ENCODE data around the gene GRIK2. TPM values are rescaled to one million over a fixed set of nuclear protein-coding genes. Genes with fewer than 3 reads are reported as not detected.

The GRIK2 gene
- total RNA-seq, 1 donor from 2014 or later: 2.5 TPM

GRCh38 chr6:101716387-101716786 lies 322.9 kb downstream of the GRIK2 start:
- H2AFZ ChIP-seq (ENCODE audit: low read depth, low read length): no peak overlapping the region
- no peaks in the 10 kb centered on the region for H3K79me2 ChIP-seq (ENCODE audit: insufficient read depth, low read length)
- no peaks in the 10 kb centered on the region for H3K27me3 ChIP-seq (ENCODE audit: insufficient read depth, low read length)
- no peak for DNase-seq (ENCODE audit: low read depth)
- no peaks in the 10 kb centered on the region for H3K36me3 ChIP-seq (ENCODE audit: insufficient read depth, low read length)
- Mint-ChIP-seq H3K27ac (ENCODE audit: unreplicated experiment) (no peak overlapping the region), H3K4me3 (ENCODE audit: unreplicated experiment) (no peak overlapping the region), H3K27me3 (ENCODE audit: low read depth, unreplicated experiment) (no peaks in the 10 kb centered on the region), H3K4me1 (ENCODE audit: low read depth, unreplicated experiment) (no peaks in the 10 kb centered on the region), H3K9me3 (ENCODE audit: unreplicated experiment) (no peaks in the 10 kb centered on the region), H3K36me3 (ENCODE audit: low read depth, unreplicated experiment) (no peaks in the 10 kb centered on the region)
- H3K4me2 ChIP-seq (ENCODE audit: low read length): no peak overlapping the region
- no peak for TF ChIP-seq CTCF (IDR thresholded peaks at IDR 0.05; ENCODE audit: insufficient read depth, low read depth, low read length)
- TF ChIP-seq EZH2 (IDR thresholded peaks at IDR 0.05; ENCODE audit: insufficient read depth, low read length): no peak
- H3K4me1 ChIP-seq (ENCODE audit: insufficient read depth, low read length): no peaks in the 10 kb centered on the region
- H4K20me1 ChIP-seq (ENCODE audit: insufficient read depth, low read length): no peaks in the 10 kb centered on the region
- no peak overlapping the region for H3K27ac ChIP-seq (ENCODE audit: low read depth, low read length)
- no peaks in the 10 kb centered on the region for H3K9me3 ChIP-seq (ENCODE audit: insufficient read depth, low read depth, low read length)
- H3K9ac ChIP-seq (ENCODE audit: low read length): no peak overlapping the region
- no peak for FAIRE-seq
- no peak overlapping the region for H3K4me3 ChIP-seq (ENCODE audit: insufficient read depth, low read depth, low read length)

GRCh38 chr6:101716810-101717209 lies 323.3 kb downstream of the GRIK2 start:
- Histone ChIP-seq H3K9me3 (ENCODE audit: insufficient read depth, low read depth, low read length) (no peaks in the 10 kb centered on the region), H3K4me3 (ENCODE audit: insufficient read depth, low read depth, low read length) (no peak overlapping the region), H2AFZ (ENCODE audit: low read depth, low read length) (no peak overlapping the region), H3K27me3 (ENCODE audit: insufficient read depth, low read length) (no peaks in the 10 kb centered on the region), H3K4me1 (ENCODE audit: insufficient read depth, low read length) (no peaks in the 10 kb centered on the region), H3K79me2 (ENCODE audit: insufficient read depth, low read length) (no peaks in the 10 kb centered on the region), H3K9ac (ENCODE audit: low read length) (no peak overlapping the region), H3K4me2 (ENCODE audit: low read length) (no peak overlapping the region), H4K20me1 (ENCODE audit: insufficient read depth, low read length) (no peaks in the 10 kb centered on the region), H3K36me3 (ENCODE audit: insufficient read depth, low read length) (no peaks in the 10 kb centered on the region), H3K27ac (ENCODE audit: low read depth, low read length) (no peak overlapping the region)
- no peaks in the 10 kb centered on the region for H3K9me3 Mint-ChIP-seq (ENCODE audit: unreplicated experiment)
- H3K4me3 Mint-ChIP-seq (ENCODE audit: unreplicated experiment): no peak overlapping the region
- H3K4me1 Mint-ChIP-seq (ENCODE audit: low read depth, unreplicated experiment): no peaks in the 10 kb centered on the region
- no peaks in the 10 kb centered on the region for H3K27me3 Mint-ChIP-seq (ENCODE audit: low read depth, unreplicated experiment)
- no peak for TF ChIP-seq CTCF (IDR thresholded peaks at IDR 0.05; ENCODE audit: insufficient read depth, low read depth, low read length)
- TF ChIP-seq EZH2 (IDR thresholded peaks at IDR 0.05; ENCODE audit: insufficient read depth, low read length): no peak
- no peaks in the 10 kb centered on the region for H3K36me3 Mint-ChIP-seq (ENCODE audit: low read depth, unreplicated experiment)
- FAIRE-seq (no peak), DNase-seq (ENCODE audit: low read depth) (no peak)
- no peak overlapping the region for H3K27ac Mint-ChIP-seq (ENCODE audit: unreplicated experiment)

GRCh38 chr6:101719521-101719920 lies 326.0 kb downstream of the GRIK2 start:
- Histone ChIP-seq H3K27ac (ENCODE audit: low read depth, low read length) (no peak overlapping the region), H3K4me2 (ENCODE audit: low read length) (no peak overlapping the region), H3K79me2 (ENCODE audit: insufficient read depth, low read length) (no peaks in the 10 kb centered on the region), H3K4me3 (ENCODE audit: insufficient read depth, low read depth, low read length) (no peak overlapping the region), H2AFZ (ENCODE audit: low read depth, low read length) (no peak overlapping the region), H3K36me3 (ENCODE audit: insufficient read depth, low read length) (no peaks in the 10 kb centered on the region), H4K20me1 (ENCODE audit: insufficient read depth, low read length) (no peaks in the 10 kb centered on the region), H3K4me1 (ENCODE audit: insufficient read depth, low read length) (peaks cover 7% of the 10 kb centered on the region), H3K9ac (ENCODE audit: low read length) (no peak overlapping the region), H3K27me3 (ENCODE audit: insufficient read depth, low read length) (no peaks in the 10 kb centered on the region), H3K9me3 (ENCODE audit: insufficient read depth, low read depth, low read length) (no peaks in the 10 kb centered on the region)
- H3K4me3 Mint-ChIP-seq (ENCODE audit: unreplicated experiment): no peak overlapping the region
- no peaks in the 10 kb centered on the region for H3K27me3 Mint-ChIP-seq (ENCODE audit: low read depth, unreplicated experiment)
- H3K27ac Mint-ChIP-seq (ENCODE audit: unreplicated experiment): no peak overlapping the region
- TF ChIP-seq EZH2 (IDR thresholded peaks at IDR 0.05; ENCODE audit: insufficient read depth, low read length): no peak
- DNase-seq (ENCODE audit: low read depth) (no peak), FAIRE-seq (no peak)
- peaks cover 12% of the 10 kb centered on the region for H3K4me1 Mint-ChIP-seq (ENCODE audit: low read depth, unreplicated experiment)
- H3K9me3 Mint-ChIP-seq (ENCODE audit: unreplicated experiment): no peaks in the 10 kb centered on the region
- H3K36me3 Mint-ChIP-seq (ENCODE audit: low read depth, unreplicated experiment): no peaks in the 10 kb centered on the region
